ENCODE data around the gene ANO6. TPM values are rescaled to one million over a fixed set of nuclear protein-coding genes. Genes with fewer than 3 reads are reported as not detected.

ANO6 gene
- polyA plus RNA-seq, 1 donor (not counting 4 experiments of a cell fraction or from before 2014, with no cell fraction given) = 64.3 TPM

GRCh38 chr12:45192707-45193106 lies 23.2 kb upstream of the ANO6 start:
- Histone ChIP-seq H3K36me3 (ENCODE audit: control insufficient read depth in 2 of 2, extremely low read depth in 1 of 2, insufficient read depth in 2 of 2, low read length in 2 of 2) (peaks cover 0 to 3% of the 10 kb centered on the region in 2 experiments), H4K20me1 (ENCODE audit: control insufficient read depth, extremely low read depth, insufficient read depth, low read length) (no peaks in the 10 kb centered on the region), H3K79me2 (ENCODE audit: control insufficient read depth, insufficient read depth, low read length) (no peaks in the 10 kb centered on the region), H3K4me3 (ENCODE audit: control insufficient read depth in 2 of 3, extremely low read depth in 1 of 3, insufficient read depth in 2 of 3, low read depth in 1 of 3, low read length in 3 of 3) (no peak overlapping the region), H3K9ac (ENCODE audit: control insufficient read depth, extremely low read depth, insufficient read depth, low read length) (no peak overlapping the region), H3K27ac (ENCODE audit: control insufficient read depth, insufficient read depth, low read length) (no peak overlapping the region), H2AFZ (ENCODE audit: control insufficient read depth, low read length) (no peak overlapping the region), H3K9me3 (ENCODE audit: control insufficient read depth, low read depth, low read length) (no peaks in the 10 kb centered on the region), H3K4me1 (ENCODE audit: control insufficient read depth, extremely low read depth, insufficient read depth, low read length) (peaks cover 11% of the 10 kb centered on the region), H3K9me1 (ENCODE audit: control insufficient read depth, extremely low read depth, insufficient read depth, low read length) (no peaks in the 10 kb centered on the region), H3K27me3 (ENCODE audit: control insufficient read depth, extremely low read depth, insufficient read depth, low read length) (no peaks in the 10 kb centered on the region), H3K4me2 (ENCODE audit: control insufficient read depth, extremely low read depth, insufficient read depth, low read depth, low read length) (no peak overlapping the region)
- no peak for FAIRE-seq
- DNase-seq (ENCODE audit: low read depth, low spot score) = no peak
- dilution Hi-C loops (cut with MboI; ENCODE audit: extremely low pct_ligation_motif_present, low sequenced_read_pairs) = no loop called here
- no peak for TF ChIP-seq EZH2 (IDR thresholded peaks at IDR 0.05; ENCODE audit: low read length)
- TF ChIP-seq, protein P1, sequence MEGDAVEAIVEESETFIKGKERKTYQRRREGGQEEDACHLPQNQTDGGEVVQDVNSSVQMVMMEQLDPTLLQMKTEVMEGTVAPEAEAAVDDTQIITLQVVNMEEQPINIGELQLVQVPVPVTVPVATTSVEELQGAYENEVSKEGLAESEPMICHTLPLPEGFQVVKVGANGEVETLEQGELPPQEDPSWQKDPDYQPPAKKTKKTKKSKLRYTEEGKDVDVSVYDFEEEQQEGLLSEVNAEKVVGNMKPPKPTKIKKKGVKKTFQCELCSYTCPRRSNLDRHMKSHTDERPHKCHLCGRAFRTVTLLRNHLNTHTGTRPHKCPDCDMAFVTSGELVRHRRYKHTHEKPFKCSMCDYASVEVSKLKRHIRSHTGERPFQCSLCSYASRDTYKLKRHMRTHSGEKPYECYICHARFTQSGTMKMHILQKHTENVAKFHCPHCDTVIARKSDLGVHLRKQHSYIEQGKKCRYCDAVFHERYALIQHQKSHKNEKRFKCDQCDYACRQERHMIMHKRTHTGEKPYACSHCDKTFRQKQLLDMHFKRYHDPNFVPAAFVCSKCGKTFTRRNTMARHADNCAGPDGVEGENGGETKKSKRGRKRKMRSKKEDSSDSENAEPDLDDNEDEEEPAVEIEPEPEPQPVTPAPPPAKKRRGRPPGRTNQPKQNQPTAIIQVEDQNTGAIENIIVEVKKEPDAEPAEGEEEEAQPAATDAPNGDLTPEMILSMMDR (optimal IDR thresholded peaks at IDR 0.05 in 1 of 3, IDR thresholded peaks at IDR 0.05 in 1 of 3, conservative IDR thresholded peaks at IDR 0.05 in 1 of 3; ENCODE audit: extremely low read depth in 1 of 3, insufficient read depth in 2 of 3, low read length in 3 of 3) = no peak

DNA sequence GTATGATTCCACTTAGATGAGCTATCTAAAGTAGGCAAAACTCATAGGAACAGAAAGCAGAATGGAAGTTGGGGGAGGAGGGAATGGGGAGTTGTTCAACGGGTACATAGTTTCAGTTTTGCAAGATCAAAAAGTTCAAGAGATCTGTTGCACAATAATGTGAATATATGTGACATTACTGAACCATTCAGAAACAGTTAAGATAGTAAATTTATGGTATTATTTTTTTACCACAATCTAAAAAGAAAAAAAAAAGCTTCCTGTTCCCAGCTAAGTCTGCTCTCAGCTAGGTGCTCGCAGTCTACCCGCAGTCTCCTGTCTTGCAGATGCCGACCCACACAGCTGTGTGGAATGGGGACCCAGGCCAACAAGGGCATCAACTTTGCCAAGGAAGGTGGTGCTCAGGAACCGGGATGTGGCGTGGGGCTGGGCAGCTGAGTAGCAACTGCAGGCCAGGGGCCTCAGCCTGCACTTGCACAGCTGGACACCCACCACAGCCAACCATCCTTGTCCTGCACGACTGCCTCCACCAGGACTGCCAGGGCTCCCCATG lies 15.3 kb upstream of the ANO6 start:
- Histone ChIP-seq H4K20me1 (ENCODE audit: control insufficient read depth, extremely low read depth, insufficient read depth, low read length) (no peaks in the 10 kb centered on the region), H3K27ac (ENCODE audit: control insufficient read depth, insufficient read depth, low read length) (no peak overlapping the region), H3K4me2 (ENCODE audit: control insufficient read depth, extremely low read depth, insufficient read depth, low read depth, low read length) (no peak overlapping the region), H3K4me3 (ENCODE audit: control insufficient read depth in 2 of 3, extremely low read depth in 1 of 3, insufficient read depth in 2 of 3, low read depth in 1 of 3, low read length in 3 of 3) (no peak overlapping the region), H3K4me1 (ENCODE audit: control insufficient read depth, extremely low read depth, insufficient read depth, low read length) (no peaks in the 10 kb centered on the region), H3K9me1 (ENCODE audit: control insufficient read depth, extremely low read depth, insufficient read depth, low read length) (no peaks in the 10 kb centered on the region), H2AFZ (ENCODE audit: control insufficient read depth, low read length) (no peak overlapping the region), H3K36me3 (ENCODE audit: control insufficient read depth in 2 of 2, extremely low read depth in 1 of 2, insufficient read depth in 2 of 2, low read length in 2 of 2) (no peaks in the 10 kb centered on the region), H3K27me3 (ENCODE audit: control insufficient read depth, extremely low read depth, insufficient read depth, low read length) (no peaks in the 10 kb centered on the region), H3K79me2 (ENCODE audit: control insufficient read depth, insufficient read depth, low read length) (no peaks in the 10 kb centered on the region), H3K9me3 (ENCODE audit: control insufficient read depth, low read depth, low read length) (no peaks in the 10 kb centered on the region), H3K9ac (ENCODE audit: control insufficient read depth, extremely low read depth, insufficient read depth, low read length) (no peak overlapping the region)
- no peak for TF ChIP-seq EZH2 (IDR thresholded peaks at IDR 0.05; ENCODE audit: low read length)
- TF ChIP-seq, protein P1 (optimal IDR thresholded peaks at IDR 0.05 in 1 of 3, IDR thresholded peaks at IDR 0.05 in 1 of 3, conservative IDR thresholded peaks at IDR 0.05 in 1 of 3; ENCODE audit: extremely low read depth in 1 of 3, insufficient read depth in 2 of 3, low read length in 3 of 3) = no peak
- no peak for FAIRE-seq
- no peak for DNase-seq (ENCODE audit: low read depth, low spot score)
- dilution Hi-C loops (cut with MboI; ENCODE audit: extremely low pct_ligation_motif_present, low sequenced_read_pairs) = no loop called here

Data from keratinocyte (primary cell).